Neutrophil (primary cell): ENCODE measurements around the gene TEX2.

ENCODE experiments used
- H3K27ac ChIP-seq: fragments of 200-600 bp; sonication (generic); 2 replicates; pipeline ENCODE4 v1.5.1; 2016; ENCODE audit warnings: mild to moderate bottlenecking, moderate library complexity
- H3K27me3 ChIP-seq: fragments of 200-600 bp; sonication (generic); 2 replicates; pipeline ENCODE4 v1.6.0; 2016; ENCODE audit warnings: mild to moderate bottlenecking
- H3K36me3 ChIP-seq: fragments of 200-600 bp; sonication (generic); 2 replicates; pipeline ENCODE4 v1.5.1; 2017
- H3K4me1 ChIP-seq, 2 experiments: fragments of 200-600 bp in 1 of 2; sonication (generic) in 1 of 2; 1 replicate in 1 of 2; 2 replicates in 1 of 2; pipeline versions ENCODE4 v1.5.1 to v1.6.1; 2013 to 2016; ENCODE audit warnings: low read depth in 1 of 2, low read length in 1 of 2, mild to moderate bottlenecking in 1 of 2, moderate library complexity in 1 of 2; ENCODE audit not compliant: control insufficient read depth in 1 of 2, insufficient read depth in 1 of 2
- H3K4me3 ChIP-seq, 2 experiments: fragments of 200-600 bp in 1 of 2; sonication (generic) in 1 of 2; 1 replicate in 1 of 2; 2 replicates in 1 of 2; pipeline ENCODE4 v1.5.1; 2013 to 2016; ENCODE audit warnings: low read depth in 1 of 2, low read length in 1 of 2, mild to moderate bottlenecking in 1 of 2, moderate library complexity in 1 of 2
- H3K9me3 ChIP-seq: fragments of 200-600 bp; sonication (generic); 2 replicates; pipeline ENCODE4 v1.5.1; 2016
- TF ChIP-seq, protein P1 (sequence below): fragments of 200-600 bp; sonication (generic); IDR thresholded peaks from 2 replicates; pipeline ENCODE4 v1.5.1; 2016; ENCODE audit warnings: antibody characterized with exemption

TEX2 gene

GRCh38 chr17:64216338-64217248 lies 46.5 kb downstream of the TEX2 start:
- Histone ChIP-seq H3K9me3 (no peaks in the 10 kb centered on the region), H3K27me3 (no peaks in the 10 kb centered on the region), H3K4me1 (peaks cover 24 to 30% of the 10 kb centered on the region in 2 experiments), H3K4me3 (no peak overlapping the region), H3K36me3 (peaks cover 26% of the 10 kb centered on the region), H3K27ac (no peak overlapping the region)
- TF ChIP-seq, protein P1, sequence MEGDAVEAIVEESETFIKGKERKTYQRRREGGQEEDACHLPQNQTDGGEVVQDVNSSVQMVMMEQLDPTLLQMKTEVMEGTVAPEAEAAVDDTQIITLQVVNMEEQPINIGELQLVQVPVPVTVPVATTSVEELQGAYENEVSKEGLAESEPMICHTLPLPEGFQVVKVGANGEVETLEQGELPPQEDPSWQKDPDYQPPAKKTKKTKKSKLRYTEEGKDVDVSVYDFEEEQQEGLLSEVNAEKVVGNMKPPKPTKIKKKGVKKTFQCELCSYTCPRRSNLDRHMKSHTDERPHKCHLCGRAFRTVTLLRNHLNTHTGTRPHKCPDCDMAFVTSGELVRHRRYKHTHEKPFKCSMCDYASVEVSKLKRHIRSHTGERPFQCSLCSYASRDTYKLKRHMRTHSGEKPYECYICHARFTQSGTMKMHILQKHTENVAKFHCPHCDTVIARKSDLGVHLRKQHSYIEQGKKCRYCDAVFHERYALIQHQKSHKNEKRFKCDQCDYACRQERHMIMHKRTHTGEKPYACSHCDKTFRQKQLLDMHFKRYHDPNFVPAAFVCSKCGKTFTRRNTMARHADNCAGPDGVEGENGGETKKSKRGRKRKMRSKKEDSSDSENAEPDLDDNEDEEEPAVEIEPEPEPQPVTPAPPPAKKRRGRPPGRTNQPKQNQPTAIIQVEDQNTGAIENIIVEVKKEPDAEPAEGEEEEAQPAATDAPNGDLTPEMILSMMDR = no peak

DNA sequence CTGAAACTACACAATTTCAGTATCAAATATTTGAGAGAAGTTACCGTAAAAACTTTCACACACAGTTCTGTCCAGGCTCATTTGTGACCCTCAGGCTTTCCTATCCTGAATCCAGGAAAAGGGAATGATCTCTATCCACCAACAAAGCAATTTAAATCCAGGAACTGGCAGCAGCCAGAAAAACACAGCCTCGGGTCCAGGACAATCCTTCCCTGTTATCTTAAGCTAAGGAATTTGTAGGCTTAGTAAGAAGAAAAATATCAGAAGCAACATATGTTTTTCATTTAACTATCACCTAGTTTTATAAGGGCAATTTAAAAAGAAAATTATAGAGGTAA lies 47.1 kb downstream of the TEX2 start:
- Histone ChIP-seq H3K36me3 (peaks cover 28% of the 10 kb centered on the region), H3K4me1 (peaks cover 18 to 25% of the 10 kb centered on the region in 2 experiments), H3K9me3 (no peaks in the 10 kb centered on the region), H3K4me3 (no peak overlapping the region), H3K27me3 (no peaks in the 10 kb centered on the region), H3K27ac (no peak overlapping the region)
- TF ChIP-seq, protein P1 = no peak

DNA sequence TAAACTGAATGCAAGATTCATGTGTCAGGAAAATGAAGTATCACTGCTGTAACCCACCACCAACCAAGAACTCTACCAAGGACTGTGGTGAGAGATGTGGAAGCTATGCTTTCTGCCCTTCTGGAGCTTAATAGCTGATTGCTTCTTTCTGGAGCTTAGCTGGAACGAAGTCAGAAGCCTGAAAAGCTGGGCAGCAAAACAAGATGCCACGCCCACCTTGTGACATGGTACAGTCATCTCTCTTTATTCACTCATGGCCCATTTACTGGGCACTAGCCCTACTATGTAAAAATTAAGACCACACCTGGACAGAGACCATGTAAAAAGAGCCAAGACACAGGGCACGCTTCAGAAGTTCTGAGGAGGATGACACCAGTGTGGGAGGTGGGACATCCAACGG lies 48.1 kb downstream of the TEX2 start:
- TF ChIP-seq, protein P1 = no peak
- Histone ChIP-seq H3K27ac (peak overlapping the region; percentile 43), H3K4me1 (peaks cover 17 to 25% of the 10 kb centered on the region in 2 experiments)

DNA sequence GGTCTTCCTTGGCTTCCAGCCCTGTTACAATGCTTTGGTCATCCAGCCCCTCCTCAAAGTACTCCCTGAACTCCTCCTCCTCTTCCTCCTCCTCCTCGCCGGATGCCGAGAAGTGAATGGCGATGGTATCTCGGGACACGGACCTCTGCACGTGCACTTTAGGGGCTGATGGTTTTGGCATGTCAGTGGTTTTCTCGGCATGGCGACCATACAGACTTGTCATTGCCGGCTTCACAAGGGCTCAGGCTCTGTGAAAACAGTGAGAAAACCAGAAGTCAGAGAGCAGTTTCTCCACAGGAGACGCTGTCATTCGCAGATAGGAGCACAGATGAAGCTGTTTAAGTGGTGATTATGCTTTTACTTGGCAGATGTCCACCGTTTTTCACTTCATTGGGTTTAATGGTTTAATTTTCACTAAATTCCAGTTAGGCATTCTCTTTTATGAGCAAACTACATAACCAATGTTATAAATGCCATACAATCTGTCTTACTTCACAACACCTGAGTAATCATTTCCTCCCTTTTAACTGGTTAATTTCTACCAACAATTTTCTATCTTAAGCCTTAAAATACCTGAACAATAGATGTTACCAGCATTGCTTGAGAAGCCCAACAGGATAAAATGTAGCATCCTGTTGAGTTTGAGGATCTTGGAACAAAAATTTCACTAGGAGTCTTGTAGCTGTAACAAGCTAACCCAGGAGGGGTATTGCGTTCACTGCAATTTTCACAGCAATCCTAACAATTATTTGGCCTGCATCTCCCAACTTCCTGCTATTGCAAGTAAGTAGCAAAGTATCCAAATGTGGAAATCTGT lies 48.9 kb downstream of the TEX2 start:
- no peaks in the 10 kb centered on the region for H3K9me3 ChIP-seq
- TF ChIP-seq, protein P1 = no peak
- peak overlapping the region; percentile 43 for H3K27ac ChIP-seq
- H3K4me3 ChIP-seq = no peak overlapping the region
- peaks cover 17 to 25% of the 10 kb centered on the region in 2 experiments for H3K4me1 ChIP-seq
- no peaks in the 10 kb centered on the region for H3K27me3 ChIP-seq
- H3K36me3 ChIP-seq = peaks cover 28% of the 10 kb centered on the region

More for the DNA sequence above, 48.1 kb downstream of the TEX2 start:
- Histone ChIP-seq H3K9me3 (no peaks in the 10 kb centered on the region), H3K4me3 (no peak overlapping the region), H3K27me3 (no peaks in the 10 kb centered on the region), H3K36me3 (peaks cover 28% of the 10 kb centered on the region)

- Histone ChIP-seq H3K4me1 (peaks cover 15 to 21% of the 10 kb centered on the region in 2 experiments), H3K27me3 (no peaks in the 10 kb centered on the region), H3K9me3 (no peaks in the 10 kb centered on the region), H3K36me3 (peaks cover 28% of the 10 kb centered on the region), H3K4me3 (no peak overlapping the region), H3K27ac (no peak overlapping the region)
- TF ChIP-seq, protein P1 = no peak
Observed at GRCh38 chr17:64212122-64212521, 50.9 kb downstream of the TEX2 start.
